ENCODE data around the gene FAM110D. TPM values are rescaled to one million over a fixed set of nuclear protein-coding genes. Genes with fewer than 3 reads are reported as not detected.

FAM110D gene
- total RNA-seq, 1 experiment from 2014 or later, result 0.46 TPM

DNA sequence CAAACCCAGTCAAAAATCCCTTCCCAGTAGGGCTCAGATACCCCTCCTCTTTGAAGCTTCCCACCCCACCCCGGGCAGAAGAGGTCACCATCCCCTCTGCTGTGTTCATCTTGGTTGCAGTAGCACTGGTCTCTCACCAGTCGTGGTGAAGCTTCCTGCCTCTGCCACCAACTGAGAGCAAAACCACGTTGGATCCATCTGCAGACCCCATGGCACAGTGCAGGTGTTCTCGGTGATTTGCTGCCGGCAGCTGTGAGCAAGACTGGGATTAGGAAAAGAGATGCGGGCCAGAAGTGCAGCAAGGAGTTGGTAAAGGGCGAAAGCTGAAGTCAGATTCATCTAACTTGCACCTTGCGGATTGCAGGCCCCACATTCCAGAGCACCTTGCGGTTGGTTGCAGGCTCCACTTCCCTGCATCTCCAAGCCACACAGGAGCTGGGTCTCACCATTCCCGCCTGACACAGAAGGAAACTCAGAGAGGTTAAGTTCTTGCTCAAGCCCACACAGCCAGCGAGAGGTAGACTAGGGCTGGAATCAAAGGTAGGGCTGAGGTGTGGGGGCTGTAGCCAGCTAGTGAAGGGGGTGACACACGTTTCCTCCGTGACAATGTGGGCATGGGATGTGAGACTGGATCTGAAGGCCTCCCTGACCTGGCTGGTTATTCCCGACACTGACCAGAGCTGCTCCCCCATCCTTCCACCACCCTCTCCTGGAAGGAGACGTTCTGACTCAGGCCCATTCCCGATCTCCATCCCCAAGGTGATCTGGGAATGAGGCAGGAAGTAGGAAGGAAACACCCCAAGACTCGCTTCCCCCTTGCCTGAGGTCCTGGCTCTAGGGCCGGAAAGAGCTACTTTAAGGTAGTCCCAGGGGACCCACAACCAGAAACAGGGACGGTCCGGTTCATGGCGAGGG lies 3.3 kb upstream of the FAM110D start:
- Histone ChIP-seq H3K27me3 (ENCODE audit: insufficient read depth, low read length) (peaks cover 35% of the 10 kb centered on the region; the same call in 1 of the 2 replicates), H3K79me2 (ENCODE audit: insufficient read depth, low read length) (no peaks in the 10 kb centered on the region), H3K14ac (ENCODE audit: insufficient read depth, low read length) (no peak overlapping the region), H3T11ph (ENCODE audit: low read length) (no peak overlapping the region), H4K8ac (replicated peaks; ENCODE audit: insufficient read length, low read depth, low read length) (no peak overlapping the region), H3K56ac (ENCODE audit: insufficient read length, low read depth, low read length) (no peak overlapping the region), H3K9ac (ENCODE audit: extremely low read depth, insufficient read length, low read length) (no peak overlapping the region), H2BK12ac (ENCODE audit: insufficient read length, low read depth, low read length) (no peak overlapping the region), H2BK5ac (ENCODE audit: insufficient read length, low read length) (no peak overlapping the region), H4K20me1 (ENCODE audit: control insufficient read depth, insufficient read depth, insufficient read length) (no peaks in the 10 kb centered on the region), H2AFZ (ENCODE audit: low read length) (no peak overlapping the region), H3K9me3 (ENCODE audit: control insufficient read depth, low read depth, low read length) (no peaks in the 10 kb centered on the region), H3K79me1 (ENCODE audit: insufficient read depth, low read depth, low read length, poor library complexity, severe bottlenecking) (no peaks in the 10 kb centered on the region), H2BK20ac (ENCODE audit: low read depth, low read length, poor library complexity, severe bottlenecking) (no peak overlapping the region), H3K23me2 (ENCODE audit: insufficient read length, low read depth, low read length, poor library complexity, severe bottlenecking) (peaks cover 13% of the 10 kb centered on the region), H2AK5ac (ENCODE audit: insufficient read length, low read length) (no peak overlapping the region), H3K4me2 (ENCODE audit: insufficient read depth, insufficient read length, low read length) (peak overlapping the region; percentile 56), H2BK120ac (ENCODE audit: low read depth, low read length, poor library complexity, severe bottlenecking) (no peak overlapping the region), H3K4ac (ENCODE audit: low read depth, low read length) (no peak overlapping the region), H3K18ac (ENCODE audit: insufficient read length, low read depth, low read length) (no peak overlapping the region), H4K91ac (ENCODE audit: insufficient read length, low read depth, low read length) (no peak overlapping the region), H3K27ac (ENCODE audit: insufficient read length, low read depth, low read length) (no peak overlapping the region), H2BK15ac (ENCODE audit: low read depth, low read length) (no peak overlapping the region), H3K23ac (ENCODE audit: insufficient read length, low read depth, low read length) (no peak overlapping the region), H4K5ac (ENCODE audit: insufficient read length, low read depth, low read length) (no peak overlapping the region), H3K4me1 (ENCODE audit: insufficient read depth, low read length) (peaks cover 11% of the 10 kb centered on the region; the same call in 1 of the 2 replicates)
- no peak for DNase-seq
- Mint-ChIP-seq H3K4me3 (peak overlapping the region; percentile 39 to 75), H3K9me3 (no peaks in the 10 kb centered on the region), H3K27ac (peak overlapping the region in 1 of 3 experiments; percentile 32; a peak in 1 of 7 replicates), H3K4me1 (peaks cover 40 to 53% of the 10 kb centered on the region in 2 experiments), H3K27me3 (ENCODE audit: low read depth) (peaks cover 100% of the 10 kb centered on the region), H3K36me3 (ENCODE audit: insufficient read depth in 1 of 3, low read depth in 3 of 3) (no peaks in the 10 kb centered on the region)
- TF ChIP-seq, protein P1, sequence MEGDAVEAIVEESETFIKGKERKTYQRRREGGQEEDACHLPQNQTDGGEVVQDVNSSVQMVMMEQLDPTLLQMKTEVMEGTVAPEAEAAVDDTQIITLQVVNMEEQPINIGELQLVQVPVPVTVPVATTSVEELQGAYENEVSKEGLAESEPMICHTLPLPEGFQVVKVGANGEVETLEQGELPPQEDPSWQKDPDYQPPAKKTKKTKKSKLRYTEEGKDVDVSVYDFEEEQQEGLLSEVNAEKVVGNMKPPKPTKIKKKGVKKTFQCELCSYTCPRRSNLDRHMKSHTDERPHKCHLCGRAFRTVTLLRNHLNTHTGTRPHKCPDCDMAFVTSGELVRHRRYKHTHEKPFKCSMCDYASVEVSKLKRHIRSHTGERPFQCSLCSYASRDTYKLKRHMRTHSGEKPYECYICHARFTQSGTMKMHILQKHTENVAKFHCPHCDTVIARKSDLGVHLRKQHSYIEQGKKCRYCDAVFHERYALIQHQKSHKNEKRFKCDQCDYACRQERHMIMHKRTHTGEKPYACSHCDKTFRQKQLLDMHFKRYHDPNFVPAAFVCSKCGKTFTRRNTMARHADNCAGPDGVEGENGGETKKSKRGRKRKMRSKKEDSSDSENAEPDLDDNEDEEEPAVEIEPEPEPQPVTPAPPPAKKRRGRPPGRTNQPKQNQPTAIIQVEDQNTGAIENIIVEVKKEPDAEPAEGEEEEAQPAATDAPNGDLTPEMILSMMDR (conservative IDR thresholded peaks at IDR 0.05), result no peak
- no CpG with 5 or more reads among the region's 21 CpGs for WGBS (ENCODE audit: extremely low coverage, insufficient read length, low lambda C conversion rate)

All from H9 (cell line).